K562 (cell line): Measurements from ENCODE around the gene CBFA2T3. TPM values are rescaled to one million over a fixed set of nuclear protein-coding genes. Genes with fewer than 3 reads are reported as not detected.

Experiments
- ELF1 ChIP-seq: fragments of 200-800 bp; sonication (Bioruptor generic); IDR thresholded peaks from 2 replicates; pipeline ENCODE4 v1.6.1; 2016; ENCODE audit warnings: missing genetic modification characterization, missing compliant biosample characterization
- MXI1 ChIP-seq: IDR thresholded peaks from 2 replicates; pipeline ENCODE4 v1.6.1; 2011; ENCODE audit warnings: low read depth, mild to moderate bottlenecking, improper control_type of control experiment, low read length
- ZFX ChIP-seq: sonication (generic); formaldehyde crosslinking; IDR thresholded peaks from 2 replicates; pipeline ENCODE4 v1.8.0; 2022; ENCODE audit warnings: mild to moderate bottlenecking, missing genetic modification reagents, moderate library complexity
- polyA plus RNA-seq, 8 experiments: library from polyadenylated mRNA; depleted of rRNA in 4 of 8; stranded (reverse) in 5 of 8; unstranded in 3 of 8; fragments of >200 nt; fragmentation: Nextera tagmentation in 2 of 8; fragmentation: Illumina TruSeq in 1 of 8; extraction: Ambion mirVana in 2 of 8; extraction: Trizol in 1 of 8; gene quantifications; 2 replicates each; pipeline versions ENCODE4 v1.2.1 to v1.2.3, GENCODE V29; 2011 to 2014; ENCODE audit warnings: inconsistent platforms in 1 of 8, missing spikeins in 1 of 8
- total RNA-seq, 7 experiments: library from RNA; depleted of rRNA in 6 of 7; stranded (reverse); fragments of >200 nt in 6 of 7; fragmentation: Illumina TruSeq in 2 of 7; extraction: Trizol in 2 of 7; gene quantifications; 2 replicates each; pipeline versions ENCODE4 v1.2.1 to v1.2.3, GENCODE V29; 2011 to 2021; ENCODE audit warnings: low replicate concordance in 1 of 7
- TF ChIP-seq, protein P1 (sequence below), 2 experiments: fragments of 450-650 bp in 1 of 2; sonication (generic) in 1 of 2; formaldehyde crosslinking in 1 of 2; IDR thresholded peaks; 2 replicates each; pipeline versions ENCODE4 v1.7.1 to v1.9.0; 2016 to 2022; ENCODE audit warnings: inconsistent platforms in 1 of 2, mild to moderate bottlenecking in 1 of 2, missing genetic modification reagents in 1 of 2
- TF ChIP-seq, protein P2 (sequence below): sonication (generic); formaldehyde crosslinking; IDR thresholded peaks from 2 replicates; pipeline ENCODE4 v1.8.1; 2023; ENCODE audit warnings: mild to moderate bottlenecking, missing genetic modification reagents
- TF ChIP-seq, protein P3 (sequence below): fragments of 450-650 bp; IDR thresholded peaks from 2 replicates; pipeline ENCODE4 v1.6.1; 2016; ENCODE audit warnings: mild to moderate bottlenecking
- TF ChIP-seq, protein P4 (sequence below): fragments of 250-450 bp; sonication (Bioruptor Pico); IDR thresholded peaks from 2 replicates; pipeline ENCODE4 v1.9.0; 2021; ENCODE audit warnings: mild to moderate bottlenecking, inconsistent platforms

CBFA2T3 gene
- total and polyA plus RNA-seq, 9 of the 15 experiments (the other 6 are each of a cell fraction or from before 2014, with no cell fraction given): 2.3 to 145 (median 6.7) TPM

DNA sequence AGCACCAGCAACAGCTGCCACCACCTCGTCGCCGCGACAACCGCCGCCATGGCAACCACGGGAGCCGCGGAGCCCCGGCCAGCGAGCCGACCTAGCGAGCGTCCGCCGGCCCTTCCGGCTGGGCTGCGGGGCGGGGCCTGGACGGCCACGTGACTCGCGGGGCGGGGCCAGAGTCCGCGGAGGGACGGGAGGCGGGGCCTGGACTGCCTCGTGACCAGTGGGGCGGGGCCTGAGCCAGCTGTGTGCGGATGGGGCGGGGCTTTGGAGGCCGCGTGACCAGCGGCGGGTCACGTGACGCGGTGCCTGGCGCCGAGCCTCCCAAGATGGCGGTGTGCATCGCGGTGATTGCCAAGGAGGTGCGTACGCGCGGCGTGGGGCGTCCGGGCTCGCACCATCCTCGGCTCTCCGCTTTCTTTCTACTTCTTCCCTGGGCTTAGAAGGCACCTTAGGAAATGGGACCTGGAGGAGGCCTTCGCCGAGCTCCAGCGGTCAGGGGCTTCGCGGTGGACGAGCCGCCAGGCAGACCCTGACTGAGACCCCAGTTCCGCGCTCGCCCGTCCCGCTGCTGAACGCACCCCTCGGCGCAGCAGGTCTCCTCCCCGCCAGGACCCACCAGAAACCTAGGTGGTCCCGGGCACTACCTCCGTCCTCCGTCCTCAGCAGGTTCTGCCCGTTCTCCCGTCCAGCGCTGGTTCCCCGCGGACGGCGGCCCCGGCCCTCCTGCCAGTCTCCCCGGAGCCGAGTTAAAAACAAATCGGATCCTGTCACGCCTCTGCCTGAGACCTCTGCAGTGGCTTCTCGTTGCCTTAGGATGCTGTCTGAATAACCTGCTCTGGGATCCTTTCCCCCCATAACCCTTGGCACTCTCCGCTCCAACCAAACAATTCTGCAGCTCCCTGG is 119.9 kb downstream of the CBFA2T3 start, which contains the start of the genes GALNS and TRAPPC2L (continued):
- TF ChIP-seq, protein P1, sequence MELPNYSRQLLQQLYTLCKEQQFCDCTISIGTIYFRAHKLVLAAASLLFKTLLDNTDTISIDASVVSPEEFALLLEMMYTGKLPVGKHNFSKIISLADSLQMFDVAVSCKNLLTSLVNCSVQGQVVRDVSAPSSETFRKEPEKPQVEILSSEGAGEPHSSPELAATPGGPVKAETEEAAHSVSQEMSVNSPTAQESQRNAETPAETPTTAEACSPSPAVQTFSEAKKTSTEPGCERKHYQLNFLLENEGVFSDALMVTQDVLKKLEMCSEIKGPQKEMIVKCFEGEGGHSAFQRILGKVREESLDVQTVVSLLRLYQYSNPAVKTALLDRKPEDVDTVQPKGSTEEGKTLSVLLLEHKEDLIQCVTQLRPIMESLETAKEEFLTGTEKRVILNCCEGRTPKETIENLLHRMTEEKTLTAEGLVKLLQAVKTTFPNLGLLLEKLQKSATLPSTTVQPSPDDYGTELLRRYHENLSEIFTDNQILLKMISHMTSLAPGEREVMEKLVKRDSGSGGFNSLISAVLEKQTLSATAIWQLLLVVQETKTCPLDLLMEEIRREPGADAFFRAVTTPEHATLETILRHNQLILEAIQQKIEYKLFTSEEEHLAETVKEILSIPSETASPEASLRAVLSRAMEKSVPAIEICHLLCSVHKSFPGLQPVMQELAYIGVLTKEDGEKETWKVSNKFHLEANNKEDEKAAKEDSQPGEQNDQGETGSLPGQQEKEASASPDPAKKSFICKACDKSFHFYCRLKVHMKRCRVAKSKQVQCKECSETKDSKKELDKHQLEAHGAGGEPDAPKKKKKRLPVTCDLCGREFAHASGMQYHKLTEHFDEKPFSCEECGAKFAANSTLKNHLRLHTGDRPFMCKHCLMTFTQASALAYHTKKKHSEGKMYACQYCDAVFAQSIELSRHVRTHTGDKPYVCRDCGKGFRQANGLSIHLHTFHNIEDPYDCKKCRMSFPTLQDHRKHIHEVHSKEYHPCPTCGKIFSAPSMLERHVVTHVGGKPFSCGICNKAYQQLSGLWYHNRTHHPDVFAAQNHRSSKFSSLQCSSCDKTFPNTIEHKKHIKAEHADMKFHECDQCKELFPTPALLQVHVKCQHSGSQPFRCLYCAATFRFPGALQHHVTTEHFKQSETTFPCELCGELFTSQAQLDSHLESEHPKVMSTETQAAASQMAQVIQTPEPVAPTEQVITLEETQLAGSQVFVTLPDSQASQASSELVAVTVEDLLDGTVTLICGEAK (IDR thresholded peaks at IDR 0.05): no peak; the same call in 1 of the 2 replicates
- TF ChIP-seq, protein P1 (CRISPR knock-in tag; IDR thresholded peaks at IDR 0.05): no peak
- TF ChIP-seq, protein P2, sequence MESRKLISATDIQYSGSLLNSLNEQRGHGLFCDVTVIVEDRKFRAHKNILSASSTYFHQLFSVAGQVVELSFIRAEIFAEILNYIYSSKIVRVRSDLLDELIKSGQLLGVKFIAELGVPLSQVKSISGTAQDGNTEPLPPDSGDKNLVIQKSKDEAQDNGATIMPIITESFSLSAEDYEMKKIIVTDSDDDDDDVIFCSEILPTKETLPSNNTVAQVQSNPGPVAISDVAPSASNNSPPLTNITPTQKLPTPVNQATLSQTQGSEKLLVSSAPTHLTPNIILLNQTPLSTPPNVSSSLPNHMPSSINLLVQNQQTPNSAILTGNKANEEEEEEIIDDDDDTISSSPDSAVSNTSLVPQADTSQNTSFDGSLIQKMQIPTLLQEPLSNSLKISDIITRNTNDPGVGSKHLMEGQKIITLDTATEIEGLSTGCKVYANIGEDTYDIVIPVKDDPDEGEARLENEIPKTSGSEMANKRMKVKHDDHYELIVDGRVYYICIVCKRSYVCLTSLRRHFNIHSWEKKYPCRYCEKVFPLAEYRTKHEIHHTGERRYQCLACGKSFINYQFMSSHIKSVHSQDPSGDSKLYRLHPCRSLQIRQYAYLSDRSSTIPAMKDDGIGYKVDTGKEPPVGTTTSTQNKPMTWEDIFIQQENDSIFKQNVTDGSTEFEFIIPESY (CRISPR knock-in tag): no peak
- TF ChIP-seq ELF1 (tag): peak; percentile 76
- TF ChIP-seq, protein P3, sequence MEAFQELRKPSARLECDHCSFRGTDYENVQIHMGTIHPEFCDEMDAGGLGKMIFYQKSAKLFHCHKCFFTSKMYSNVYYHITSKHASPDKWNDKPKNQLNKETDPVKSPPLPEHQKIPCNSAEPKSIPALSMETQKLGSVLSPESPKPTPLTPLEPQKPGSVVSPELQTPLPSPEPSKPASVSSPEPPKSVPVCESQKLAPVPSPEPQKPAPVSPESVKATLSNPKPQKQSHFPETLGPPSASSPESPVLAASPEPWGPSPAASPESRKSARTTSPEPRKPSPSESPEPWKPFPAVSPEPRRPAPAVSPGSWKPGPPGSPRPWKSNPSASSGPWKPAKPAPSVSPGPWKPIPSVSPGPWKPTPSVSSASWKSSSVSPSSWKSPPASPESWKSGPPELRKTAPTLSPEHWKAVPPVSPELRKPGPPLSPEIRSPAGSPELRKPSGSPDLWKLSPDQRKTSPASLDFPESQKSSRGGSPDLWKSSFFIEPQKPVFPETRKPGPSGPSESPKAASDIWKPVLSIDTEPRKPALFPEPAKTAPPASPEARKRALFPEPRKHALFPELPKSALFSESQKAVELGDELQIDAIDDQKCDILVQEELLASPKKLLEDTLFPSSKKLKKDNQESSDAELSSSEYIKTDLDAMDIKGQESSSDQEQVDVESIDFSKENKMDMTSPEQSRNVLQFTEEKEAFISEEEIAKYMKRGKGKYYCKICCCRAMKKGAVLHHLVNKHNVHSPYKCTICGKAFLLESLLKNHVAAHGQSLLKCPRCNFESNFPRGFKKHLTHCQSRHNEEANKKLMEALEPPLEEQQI: no peak
- TF ChIP-seq MXI1: peak; percentile 98
- TF ChIP-seq ZFX (CRISPR knock-in tag): peak; percentile 53
- TF ChIP-seq, protein P4, sequence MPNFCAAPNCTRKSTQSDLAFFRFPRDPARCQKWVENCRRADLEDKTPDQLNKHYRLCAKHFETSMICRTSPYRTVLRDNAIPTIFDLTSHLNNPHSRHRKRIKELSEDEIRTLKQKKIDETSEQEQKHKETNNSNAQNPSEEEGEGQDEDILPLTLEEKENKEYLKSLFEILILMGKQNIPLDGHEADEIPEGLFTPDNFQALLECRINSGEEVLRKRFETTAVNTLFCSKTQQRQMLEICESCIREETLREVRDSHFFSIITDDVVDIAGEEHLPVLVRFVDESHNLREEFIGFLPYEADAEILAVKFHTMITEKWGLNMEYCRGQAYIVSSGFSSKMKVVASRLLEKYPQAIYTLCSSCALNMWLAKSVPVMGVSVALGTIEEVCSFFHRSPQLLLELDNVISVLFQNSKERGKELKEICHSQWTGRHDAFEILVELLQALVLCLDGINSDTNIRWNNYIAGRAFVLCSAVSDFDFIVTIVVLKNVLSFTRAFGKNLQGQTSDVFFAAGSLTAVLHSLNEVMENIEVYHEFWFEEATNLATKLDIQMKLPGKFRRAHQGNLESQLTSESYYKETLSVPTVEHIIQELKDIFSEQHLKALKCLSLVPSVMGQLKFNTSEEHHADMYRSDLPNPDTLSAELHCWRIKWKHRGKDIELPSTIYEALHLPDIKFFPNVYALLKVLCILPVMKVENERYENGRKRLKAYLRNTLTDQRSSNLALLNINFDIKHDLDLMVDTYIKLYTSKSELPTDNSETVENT (CRISPR knock-in tag): no peak; the same call in 1 of the 2 replicates
